HFF-Myc (cell line): ENCODE data around the gene RIT2.

Experiments used
- DNase-seq: peaks from one replicate; pipeline ENCODE4 v3.0.0-alpha.2; 2011; ENCODE audit warnings: low read depth; ENCODE audit errors: extremely low read depth
- H3K4me3 ChIP-seq: replicated peaks from 2 replicates; pipeline ENCODE4 v1.5.1; 2011; ENCODE audit warnings: low read depth, mild to moderate bottlenecking, control low read depth, low read length
- CTCF ChIP-seq: IDR thresholded peaks from 2 replicates; pipeline ENCODE4 v1.5.1; 2012; ENCODE audit warnings: mild to moderate bottlenecking, low read depth, low read length, control low read depth; ENCODE audit errors: missing control alignments

RIT2 gene

GRCh38 chr18:43031169-43031568 is 84.3 kb downstream of the RIT2 start:
- DNase-seq, result no peak
- no peak overlapping the region for H3K4me3 ChIP-seq
- no peak for TF ChIP-seq CTCF

- no peak overlapping the region for H3K4me3 ChIP-seq
- DNase-seq, result no peak
- TF ChIP-seq CTCF, result no peak
These were observed 86.1 kb downstream of the RIT2 start for GRCh38 chr18:43029414-43029813.

- no peak for TF ChIP-seq CTCF
- no peak for DNase-seq
- H3K4me3 ChIP-seq, result no peak overlapping the region
These were observed 92.6 kb downstream of the RIT2 start for GRCh38 chr18:43022874-43023273.

- no peak for TF ChIP-seq CTCF
- no peak overlapping the region for H3K4me3 ChIP-seq
These were observed 97.9 kb downstream of the RIT2 start for GRCh38 chr18:43017622-43018021.

GRCh38 chr18:43013486-43013885 is 102.0 kb downstream of the RIT2 start:
- no peak for DNase-seq
- TF ChIP-seq CTCF, result no peak
- H3K4me3 ChIP-seq, result no peak overlapping the region

More at GRCh38 chr18:43017622-43018021, 97.9 kb downstream of the RIT2 start:
- no peak for DNase-seq

GRCh38 chr18:43012951-43013350 is 102.5 kb downstream of the RIT2 start:
- TF ChIP-seq CTCF, result no peak
- no peak overlapping the region for H3K4me3 ChIP-seq
- no peak for DNase-seq

GRCh38 chr18:43010611-43011010 is 104.9 kb downstream of the RIT2 start:
- no peak for DNase-seq
- TF ChIP-seq CTCF, result no peak
- no peak overlapping the region for H3K4me3 ChIP-seq
